ENCODE data around the gene FBXO21.

DNA sequence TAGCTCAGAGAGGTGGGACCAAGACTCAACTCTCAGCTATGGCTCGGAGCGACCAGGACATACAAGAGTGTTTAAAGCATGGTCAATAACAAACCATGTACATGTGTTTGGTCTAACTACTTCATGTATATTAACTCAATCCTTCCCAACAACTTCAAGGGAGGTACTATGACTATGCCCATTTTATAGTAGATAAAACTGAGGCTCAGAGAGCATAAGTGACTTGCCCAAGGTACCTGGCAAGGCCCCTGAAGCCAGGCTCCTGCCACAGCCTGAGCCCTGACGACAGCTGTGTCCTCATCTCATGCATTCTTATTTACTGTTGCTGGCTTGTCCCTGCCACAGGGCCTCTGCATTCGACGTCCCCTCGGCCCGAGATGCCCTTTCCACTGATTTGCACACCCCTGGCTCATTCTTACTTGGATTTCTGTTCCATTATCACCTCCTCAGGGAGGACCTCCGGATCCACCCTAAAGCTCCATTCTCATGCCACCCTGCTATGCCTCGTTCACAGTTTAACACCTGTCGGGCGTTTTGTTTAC lies 93.7 kb downstream of the FBXO21 start:
- no peak for TF ChIP-seq CTCF (conservative IDR thresholded peaks at IDR 0.05; ENCODE audit: low read depth, low read length)
- TF ChIP-seq EZH2 (IDR thresholded peaks at IDR 0.05; ENCODE audit: low read length, unreplicated experiment): no peak
